Brain microvascular endothelial cell (primary cell): ENCODE data around the gene UROC1.

Experiments used
- DNase-seq: peaks from one replicate; pipeline ENCODE4 v3.0.0-alpha.2; 2020
- H3K27ac ChIP-seq: fragments of 250-450 bp; sonication (Bioruptor Pico); 2 replicates; pipeline ENCODE4 v1.5.1; 2020; ENCODE audit warnings: mild to moderate bottlenecking, moderate library complexity
- H3K27me3 ChIP-seq: fragments of 250-450 bp; sonication (Bioruptor Pico); replicated peaks from 2 replicates; pipeline ENCODE4 v1.5.1; 2020; ENCODE audit warnings: mild to moderate bottlenecking
- H3K36me3 ChIP-seq: fragments of 250-450 bp; sonication (Bioruptor Pico); replicated peaks from 2 replicates; pipeline ENCODE4 v1.5.1; 2020; ENCODE audit warnings: mild to moderate bottlenecking
- H3K4me3 ChIP-seq: 2 replicates; pipeline ENCODE4 v1.5.1; 2011; ENCODE audit warnings: low read depth, mild to moderate bottlenecking, control low read depth, low read length, moderate library complexity
- in situ Hi-C: cut with HindIII; loops from 2 replicates; pipeline ENCODE4 v1.10.0; 2017; ENCODE audit warnings: low sequenced_read_pairs, low pct_ligation_motif_present
- TF ChIP-seq, protein P1 (sequence below): IDR thresholded peaks from 2 replicates; pipeline ENCODE4 v1.5.1; 2011; ENCODE audit warnings: low read depth, mild to moderate bottlenecking, moderate library complexity, low read length, control low read depth, inconsistent platforms; ENCODE audit errors: missing control alignments

The UROC1 gene

DNA sequence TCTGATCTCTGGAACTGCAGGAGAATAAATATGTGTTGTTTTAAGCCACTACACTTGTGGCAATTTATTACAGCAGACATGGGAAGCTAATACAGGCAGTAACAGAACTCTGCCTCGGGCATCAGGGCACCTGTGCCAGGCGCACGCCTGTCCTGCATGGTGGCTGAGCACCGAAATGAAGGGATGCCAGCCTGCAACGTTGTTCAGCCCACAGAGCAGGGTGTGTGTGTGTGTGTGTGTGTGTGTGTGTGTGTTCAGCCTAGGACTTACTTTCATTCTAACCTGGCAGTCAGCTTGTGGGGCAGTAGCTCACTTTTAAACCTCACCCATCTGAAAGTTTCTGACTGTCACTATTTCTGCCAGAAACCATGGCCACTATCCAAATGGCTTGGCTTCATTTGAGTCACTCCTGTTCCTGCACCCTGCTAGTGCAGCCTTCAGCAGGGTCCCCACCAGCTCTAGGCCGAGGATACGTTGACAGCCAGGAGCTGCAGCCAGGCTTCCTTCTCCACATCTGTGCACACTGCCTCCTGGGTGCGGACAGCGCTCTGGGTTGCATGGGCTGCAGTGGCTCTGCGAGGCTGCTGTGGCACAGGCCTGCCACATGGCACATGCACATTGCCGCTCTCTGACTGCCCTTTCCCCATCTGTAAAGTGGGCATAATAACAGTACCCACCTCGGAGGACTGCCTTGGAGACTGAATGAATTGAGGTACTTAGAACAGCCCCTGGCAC is 4.5 kb downstream of the UROC1 start:
- no peak overlapping the region for H3K27ac ChIP-seq
- no peak overlapping the region for H3K4me3 ChIP-seq
- TF ChIP-seq, protein P1, sequence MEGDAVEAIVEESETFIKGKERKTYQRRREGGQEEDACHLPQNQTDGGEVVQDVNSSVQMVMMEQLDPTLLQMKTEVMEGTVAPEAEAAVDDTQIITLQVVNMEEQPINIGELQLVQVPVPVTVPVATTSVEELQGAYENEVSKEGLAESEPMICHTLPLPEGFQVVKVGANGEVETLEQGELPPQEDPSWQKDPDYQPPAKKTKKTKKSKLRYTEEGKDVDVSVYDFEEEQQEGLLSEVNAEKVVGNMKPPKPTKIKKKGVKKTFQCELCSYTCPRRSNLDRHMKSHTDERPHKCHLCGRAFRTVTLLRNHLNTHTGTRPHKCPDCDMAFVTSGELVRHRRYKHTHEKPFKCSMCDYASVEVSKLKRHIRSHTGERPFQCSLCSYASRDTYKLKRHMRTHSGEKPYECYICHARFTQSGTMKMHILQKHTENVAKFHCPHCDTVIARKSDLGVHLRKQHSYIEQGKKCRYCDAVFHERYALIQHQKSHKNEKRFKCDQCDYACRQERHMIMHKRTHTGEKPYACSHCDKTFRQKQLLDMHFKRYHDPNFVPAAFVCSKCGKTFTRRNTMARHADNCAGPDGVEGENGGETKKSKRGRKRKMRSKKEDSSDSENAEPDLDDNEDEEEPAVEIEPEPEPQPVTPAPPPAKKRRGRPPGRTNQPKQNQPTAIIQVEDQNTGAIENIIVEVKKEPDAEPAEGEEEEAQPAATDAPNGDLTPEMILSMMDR: no peak
- H3K36me3 ChIP-seq: no peaks in the 10 kb centered on the region
- no peak for DNase-seq
- H3K27me3 ChIP-seq: no peaks in the 10 kb centered on the region
- in situ Hi-C loops: no loop called here

DNA sequence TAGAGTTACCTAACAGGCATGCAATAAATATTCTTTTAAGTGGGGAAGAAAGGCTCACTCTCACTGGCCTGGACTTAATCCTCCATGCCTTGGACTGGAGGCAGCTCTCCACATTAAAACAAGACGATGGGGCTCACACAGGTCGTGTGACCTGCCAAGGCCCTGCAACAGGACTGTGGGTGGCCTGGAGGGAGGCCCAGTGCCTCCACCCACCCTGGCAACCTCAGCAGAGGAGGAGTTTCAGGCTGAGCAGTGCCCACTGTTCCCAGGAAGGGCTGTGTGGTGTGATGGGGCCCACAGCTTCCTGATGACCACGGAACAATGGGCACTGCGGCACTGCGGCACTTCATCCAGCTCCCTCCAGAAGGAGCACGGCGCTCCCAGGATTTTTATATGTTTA is 5.5 kb downstream of the UROC1 start:
- TF ChIP-seq, protein P1: no peak
- no peaks in the 10 kb centered on the region for H3K36me3 ChIP-seq
- no peak overlapping the region for H3K4me3 ChIP-seq
- DNase-seq: no peak
- no peak overlapping the region for H3K27ac ChIP-seq
- in situ Hi-C loops: no loop called here
- H3K27me3 ChIP-seq: no peaks in the 10 kb centered on the region

DNA sequence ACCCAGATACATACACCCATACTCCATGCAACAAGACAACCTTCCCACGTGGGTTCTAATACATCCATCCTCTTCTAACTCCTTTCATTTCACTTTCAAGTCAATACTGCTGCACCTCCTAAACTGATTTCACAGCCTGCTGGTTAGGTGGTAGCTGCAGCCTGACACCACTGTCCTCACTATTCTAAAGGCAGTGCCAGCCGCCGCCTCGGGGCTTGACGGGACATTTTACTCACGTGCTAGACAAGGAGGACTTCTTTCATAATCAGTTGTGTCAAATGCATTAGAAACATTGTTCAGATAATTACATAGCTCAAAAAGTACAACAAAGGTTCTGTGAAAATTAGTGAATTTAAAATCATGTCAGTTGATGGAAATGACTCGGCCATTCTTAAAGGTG is 6.3 kb downstream of the UROC1 start:
- no peaks in the 10 kb centered on the region for H3K27me3 ChIP-seq
- no peak overlapping the region for H3K4me3 ChIP-seq
- DNase-seq: no peak
- no peaks in the 10 kb centered on the region for H3K36me3 ChIP-seq
- H3K27ac ChIP-seq: no peak overlapping the region
- in situ Hi-C loops: no loop called here
- TF ChIP-seq, protein P1: no peak

DNA sequence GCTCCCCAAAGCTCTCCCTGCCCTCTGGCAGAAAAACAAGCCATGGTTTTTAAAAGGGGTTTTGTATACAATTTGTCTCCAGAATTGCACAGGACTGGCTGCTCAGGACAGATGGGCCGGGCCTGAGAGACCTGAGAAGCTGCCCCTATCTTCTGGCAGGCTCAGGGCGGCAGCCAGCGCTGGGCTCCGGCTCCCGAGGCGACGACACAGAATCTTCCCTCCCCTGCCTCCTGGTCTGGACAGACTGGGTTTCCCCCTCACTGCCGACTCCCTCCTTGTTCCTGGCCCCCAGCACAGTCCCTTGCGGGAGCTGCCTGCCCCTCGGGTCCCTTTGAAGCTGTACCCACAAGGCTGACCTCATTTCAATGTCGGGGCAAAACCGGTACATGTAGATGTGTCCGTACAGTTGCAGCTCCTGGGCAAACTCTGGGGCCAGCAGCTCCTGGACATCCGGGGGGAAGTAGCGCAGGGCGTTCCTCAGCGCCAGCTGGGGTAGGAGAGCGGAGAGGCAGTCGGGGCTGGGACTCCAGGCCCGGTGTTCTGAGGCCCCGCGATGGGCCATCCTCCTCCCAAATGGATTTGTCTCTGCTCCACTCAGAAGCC is 7.2 kb downstream of the UROC1 start:
- DNase-seq: no peak
- in situ Hi-C loops: no loop called here
- no peaks in the 10 kb centered on the region for H3K27me3 ChIP-seq
- no peak overlapping the region for H3K4me3 ChIP-seq
- TF ChIP-seq, protein P1: no peak
- no peak overlapping the region for H3K27ac ChIP-seq
- H3K36me3 ChIP-seq: no peaks in the 10 kb centered on the region

DNA sequence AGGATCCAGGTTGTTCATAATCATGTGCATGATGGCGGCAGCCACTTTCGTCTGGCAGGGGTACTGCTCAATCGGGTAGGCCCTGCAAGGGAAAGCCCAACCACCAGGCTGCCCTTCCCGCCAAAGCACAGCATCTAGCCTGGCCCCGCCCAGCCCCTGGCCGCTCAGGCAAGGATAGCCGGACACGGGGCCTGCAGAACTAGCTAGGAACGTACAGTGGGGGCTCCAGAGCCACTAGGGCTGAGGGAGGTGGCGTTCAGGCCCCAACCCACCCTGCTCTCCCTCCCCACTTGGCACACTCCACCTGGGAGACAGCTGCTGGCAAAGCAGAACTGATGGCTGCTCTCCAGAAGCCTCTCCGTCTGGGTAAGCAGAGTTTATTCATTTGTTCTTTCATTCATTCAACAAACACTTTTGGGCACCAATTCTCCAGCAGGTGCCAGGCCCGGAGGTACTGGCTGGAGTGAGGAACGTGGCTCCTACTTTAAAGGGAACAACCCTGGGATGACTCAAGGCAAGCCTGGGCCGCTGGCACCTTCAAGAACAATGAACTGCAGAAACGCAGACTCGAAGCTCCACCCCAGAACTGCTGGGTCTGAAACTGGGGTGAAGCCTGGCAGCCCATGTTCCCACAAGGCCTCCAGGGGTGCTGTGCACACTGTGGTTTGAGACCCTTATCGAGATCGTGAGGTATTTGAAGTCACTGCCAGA is 7.8 kb downstream of the UROC1 start:
- in situ Hi-C loops: no loop called here
- DNase-seq: no peak
- Histone ChIP-seq H3K4me3 (no peak overlapping the region), H3K27me3 (no peaks in the 10 kb centered on the region), H3K27ac (no peak overlapping the region), H3K36me3 (no peaks in the 10 kb centered on the region)
- TF ChIP-seq, protein P1: no peak
